NT2/D1 (cell line): ENCODE results near the gene ABCC3.

ENCODE experiments used
- SUZ12 ChIP-seq: IDR thresholded peaks from 2 replicates; pipeline ENCODE4 v1.6.1; 2011; ENCODE audit not compliant: insufficient read length, insufficient read depth; ENCODE audit errors: extremely low read depth
- YY1 ChIP-seq: IDR thresholded peaks from 2 replicates; pipeline ENCODE4 v1.6.1; 2011; ENCODE audit not compliant: insufficient read length, insufficient read depth
- ZNF274 ChIP-seq: IDR thresholded peaks from 2 replicates; pipeline ENCODE4 v1.6.1; 2011; ENCODE audit warnings: mild to moderate bottlenecking, low read depth, low read length

DNA sequence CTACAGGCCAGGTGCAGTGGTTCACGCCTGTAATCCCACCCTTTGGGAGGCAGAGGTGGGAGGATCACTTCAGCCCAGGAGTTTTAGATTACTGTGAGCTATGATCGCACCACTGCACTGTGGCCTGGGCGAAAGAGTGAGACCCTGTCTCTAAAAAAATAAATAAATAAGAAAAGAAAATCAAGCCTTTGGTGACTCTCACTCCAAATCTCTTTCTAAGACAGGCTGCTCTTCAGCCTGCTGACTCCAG, 976 bp downstream of the ABCC3 start:
- no peak for TF ChIP-seq ZNF274
- TF ChIP-seq YY1 = no peak
- TF ChIP-seq SUZ12 = no peak
